Prostate gland (tissue), 2 donors: Measurements from ENCODE around the gene CAPN5. TPM values are rescaled to one million over a fixed set of nuclear protein-coding genes. Genes with fewer than 3 reads are reported as not detected.

Experiments used
- DNase-seq: peaks from one replicate; pipeline ENCODE4 v3.0.0-alpha.2; 2019; ENCODE audit warnings: low spot score
- H3K27ac ChIP-seq, 2 donors: fragments of 200-600 bp; sonication (generic); 2 replicates each; pipeline ENCODE4 v1.5.1; 2017 to 2019
- H3K27me3 ChIP-seq: fragments of 200-600 bp; sonication (generic); replicated peaks from 2 replicates; pipeline ENCODE4 v1.5.1; 2019; ENCODE audit not compliant: insufficient read depth
- H3K36me3 ChIP-seq, 2 donors: fragments of 200-600 bp; sonication (generic); 1 replicate in 1 of 2; 2 replicates in 1 of 2; pipeline versions ENCODE4 v1.5.1 to v1.8.1; 2017 to 2019
- H3K4me1 ChIP-seq: fragments of 200-600 bp; sonication (generic); replicated peaks from 2 replicates; pipeline ENCODE4 v1.5.1; 2019
- H3K4me3 ChIP-seq, 2 donors: fragments of 200-600 bp; sonication (generic); 2 replicates each; pipeline ENCODE4 v1.5.1; 2017 to 2019
- H3K9me3 ChIP-seq: fragments of 200-600 bp; sonication (generic); 2 replicates; pipeline ENCODE4 v1.5.1; 2017
- CTCF ChIP-seq, 4 experiments: fragments of 200-600 bp in 2 of 4; fragments of 450-650 bp in 2 of 4; sonication (generic) in 2 of 4; IDR thresholded peaks; 1 replicate in 3 of 4; 2 replicates in 1 of 4; pipeline ENCODE4 v1.5.1; 2016 to 2019; ENCODE audit warnings: antibody characterized with exemption in 4 of 4, mild to moderate bottlenecking in 2 of 4, moderate library complexity in 2 of 4
- POLR2A ChIP-seq: fragments of 450-650 bp; IDR thresholded peaks from one replicate; pipeline ENCODE4 v1.6.1; 2016; ENCODE audit warnings: antibody characterized with exemption, mild to moderate bottlenecking
- POLR2AphosphoS5 ChIP-seq: sonication (generic); formaldehyde crosslinking; IDR thresholded peaks from one replicate; pipeline ENCODE4 v1.6.1; 2017; ENCODE audit warnings: antibody characterized with exemption
- WGBS: methylation state at CpG from one replicate; pipeline ENCODE4 v1.1.5; 2018; 5-methylcytosine and 5-hydroxymethylcytosine counted together
- intact Hi-C: fragments of 100-400 bp; cut with DNase I; formaldehyde crosslinking; loops from one replicate; pipeline ENCODE4 v1.14.2; 2022
- total RNA-seq, 2 donors: library from RNA; depleted of rRNA; stranded (reverse); fragments of >200 nt; gene quantifications; one replicate each; pipeline ENCODE4 v1.1.0, GENCODE V29; 2016

CAPN5 gene
- total RNA-seq, 2 donors from 2014 or later = 28.6 to 83.5 TPM

GRCh38 chr11:77127235-77127911, 60.6 kb downstream of the CAPN5 start:
- TF ChIP-seq CTCF (IDR thresholded peaks at IDR 0.05) (peak; percentile 78 to 98 (median 92)), POLR2AphosphoS5 (no peak)
- Histone ChIP-seq H3K4me1 (no peaks in the 10 kb centered on the region), H3K9me3 (no peaks in the 10 kb centered on the region), H3K36me3 (peaks cover 0 to 3% of the 10 kb centered on the region in 2 donors), H3K27ac (no peak overlapping the region), H3K27me3 (no peaks in the 10 kb centered on the region), H3K4me3 (peak overlapping the region; percentile 11 to 21)
- DNase-seq = no peak
- 2% methylated on average over 25 of the region's 27 CpGs for WGBS
- intact Hi-C loops = loop anchor here (5.0 kb wide), 3 partner anchors 60 to 490 kb away; no protein-coding TSS in a partner anchor

GRCh38 chr11:77127920-77128691, 61.3 kb downstream of the CAPN5 start, which contains the start of gene MYO7A:
Gene MYO7A (plus strand): TSS chr11:77128246. CDS start chr11:77130635, 2,389 bp downstream.
- no peak for DNase-seq

GRCh38 chr11:77129069-77129841, 62.5 kb downstream of the CAPN5 start:
- no peak for DNase-seq
- Histone ChIP-seq H3K4me3 (no peak overlapping the region), H3K27ac (no peak overlapping the region), H3K36me3 (no peaks in the 10 kb centered on the region), H3K9me3 (no peaks in the 10 kb centered on the region), H3K4me1 (no peaks in the 10 kb centered on the region), H3K27me3 (no peaks in the 10 kb centered on the region)
- TF ChIP-seq CTCF (IDR thresholded peaks at IDR 0.05) = no peak
- no peak for TF ChIP-seq POLR2AphosphoS5
- no peak for TF ChIP-seq POLR2A
- 88% methylated on average over 11 of the region's 11 CpGs for WGBS
- intact Hi-C loops = loop anchor here (5.0 kb wide), 3 partner anchors 58 to 488 kb away; no protein-coding TSS in a partner anchor

More at GRCh38 chr11:77127920-77128691, 61.3 kb downstream of the CAPN5 start, which contains the start of gene MYO7A:
- TF ChIP-seq POLR2A = no peak
- TF ChIP-seq POLR2AphosphoS5 = no peak
- TF ChIP-seq CTCF (IDR thresholded peaks at IDR 0.05) = no peak
- H3K36me3 ChIP-seq = no peaks in the 10 kb centered on the region
- WGBS = 30% methylated on average over 20 of the region's 20 CpGs
- H3K9me3 ChIP-seq = no peaks in the 10 kb centered on the region
- H3K4me3 ChIP-seq = peak within 1 kb of the TSS; percentile 11 to 21
- intact Hi-C loops = loop anchor here (5.0 kb wide), 3 partner anchors 59 to 489 kb away; no protein-coding TSS in a partner anchor
- H3K27ac ChIP-seq = no peak within 1 kb of the TSS
- no peaks in the 10 kb centered on the region for H3K27me3 ChIP-seq
- H3K4me1 ChIP-seq = no peaks in the 10 kb centered on the region

- H3K4me1 ChIP-seq = no peaks in the 10 kb centered on the region
- TF ChIP-seq POLR2AphosphoS5 (no peak), CTCF (IDR thresholded peaks at IDR 0.05) (no peak)
- intact Hi-C loops = loop anchor here (5.0 kb wide), 3 partner anchors 57 to 487 kb away; no protein-coding TSS in a partner anchor
- WGBS = 96% methylated on average over 11 of the region's 11 CpGs
- no peak for DNase-seq
- no peak overlapping the region for H3K27ac ChIP-seq
- no peak overlapping the region for H3K4me3 ChIP-seq
- H3K9me3 ChIP-seq = no peaks in the 10 kb centered on the region
- no peaks in the 10 kb centered on the region for H3K27me3 ChIP-seq
- H3K36me3 ChIP-seq = no peaks in the 10 kb centered on the region
Measured at GRCh38 chr11:77129842-77130756, 63.3 kb downstream of the CAPN5 start.
